Measurements from ENCODE around the gene IDH3G. TPM values are rescaled to one million over a fixed set of nuclear protein-coding genes. Genes with fewer than 3 reads are reported as not detected.
"Not testable (repeated sequence)": the region's sequence is repeated elsewhere in the genome, so short reads cannot be mapped to it uniquely, and the experiment has no call there.

The IDH3G gene
- total RNA-seq, 1 donor from 2014 or later = 50.2 TPM

GRCh38 chrX:153762626-153763173 lies 31.5 kb downstream of the IDH3G start:
- peaks cover under 1% of the 10 kb centered on the region for H3K36me3 Mint-ChIP-seq (ENCODE audit: low read depth)
- DNase-seq (ENCODE audit: low read depth, low spot score) = no peak
- TF ChIP-seq CTCF (conservative IDR thresholded peaks at IDR 0.05) = no peak
- no peak overlapping the region for H3K27ac Mint-ChIP-seq (ENCODE audit: unreplicated experiment)
- H3K27me3 Mint-ChIP-seq (ENCODE audit: low read depth) = no peaks in the 10 kb centered on the region
- H3K9me3 Mint-ChIP-seq = peaks cover 1% of the 10 kb centered on the region
- peaks cover 12% of the 10 kb centered on the region for H3K4me1 Mint-ChIP-seq
- no peak overlapping the region for H3K4me3 Mint-ChIP-seq

GRCh38 chrX:153761863-153762262 lies 32.3 kb downstream of the IDH3G start:
- Mint-ChIP-seq H3K4me3 (no peak overlapping the region), H3K27me3 (ENCODE audit: low read depth) (no peaks in the 10 kb centered on the region), H3K36me3 (ENCODE audit: low read depth) (peaks cover 3% of the 10 kb centered on the region), H3K9me3 (peaks cover 4% of the 10 kb centered on the region), H3K4me1 (peaks cover 12% of the 10 kb centered on the region), H3K27ac (ENCODE audit: unreplicated experiment) (no peak overlapping the region)
- DNase-seq (ENCODE audit: low read depth, low spot score) = no peak
- no peak for TF ChIP-seq CTCF (conservative IDR thresholded peaks at IDR 0.05)

GRCh38 chrX:153755136-153755535 lies 39.0 kb downstream of the IDH3G start:
- no peak for DNase-seq (ENCODE audit: low read depth, low spot score)
- H3K9me3 Mint-ChIP-seq = peaks cover 10% of the 10 kb centered on the region
- H3K27ac Mint-ChIP-seq (ENCODE audit: unreplicated experiment) = no peak overlapping the region
- no peaks in the 10 kb centered on the region for H3K27me3 Mint-ChIP-seq (ENCODE audit: low read depth)
- H3K36me3 Mint-ChIP-seq (ENCODE audit: low read depth) = peaks cover 8% of the 10 kb centered on the region
- H3K4me3 Mint-ChIP-seq = no peak overlapping the region
- TF ChIP-seq CTCF (conservative IDR thresholded peaks at IDR 0.05) = no peak
- no peaks in the 10 kb centered on the region for H3K4me1 Mint-ChIP-seq

- TF ChIP-seq CTCF (conservative IDR thresholded peaks at IDR 0.05) = no peak
- Mint-ChIP-seq H3K4me1 (no peaks in the 10 kb centered on the region), H3K4me3 (no peak overlapping the region), H3K27me3 (ENCODE audit: low read depth) (no peaks in the 10 kb centered on the region), H3K9me3 (no peaks in the 10 kb centered on the region), H3K27ac (ENCODE audit: unreplicated experiment) (no peak overlapping the region), H3K36me3 (ENCODE audit: low read depth) (no peaks in the 10 kb centered on the region)
- no peak for DNase-seq (ENCODE audit: low read depth, low spot score)
These were observed 43.9 kb downstream of the IDH3G start for GRCh38 chrX:153750127-153750774.

- not testable (repeated sequence) for H3K27ac Mint-ChIP-seq (ENCODE audit: unreplicated experiment); H3K36me3 Mint-ChIP-seq (ENCODE audit: low read depth); H3K4me1 Mint-ChIP-seq; H3K4me3 Mint-ChIP-seq; DNase-seq (ENCODE audit: low read depth, low spot score); H3K9me3 Mint-ChIP-seq; H3K27me3 Mint-ChIP-seq (ENCODE audit: low read depth)
These were observed 45.2 kb downstream of the IDH3G start for GRCh38 chrX:153749017-153749416.

GRCh38 chrX:153746991-153747390 lies 47.2 kb downstream of the IDH3G start:
- H3K4me3 Mint-ChIP-seq; H3K9me3 Mint-ChIP-seq; H3K27me3 Mint-ChIP-seq (ENCODE audit: low read depth); H3K27ac Mint-ChIP-seq (ENCODE audit: unreplicated experiment); H3K36me3 Mint-ChIP-seq (ENCODE audit: low read depth); H3K4me1 Mint-ChIP-seq; DNase-seq (ENCODE audit: low read depth, low spot score): not testable (repeated sequence)

Measured in neural crest cell (in vitro differentiated cells).